HG03045 (cell line): Measurements from ENCODE around the gene CD247.

ENCODE experiments used
- ATAC-seq: cut with Tn5 transposase; IDR thresholded peaks from one replicate; pipeline ENCODE4 v1.9.1; 2021; ENCODE audit warnings: mild to moderate bottlenecking, moderate library complexity; ENCODE audit not compliant: unreplicated experiment

CD247 gene

DNA sequence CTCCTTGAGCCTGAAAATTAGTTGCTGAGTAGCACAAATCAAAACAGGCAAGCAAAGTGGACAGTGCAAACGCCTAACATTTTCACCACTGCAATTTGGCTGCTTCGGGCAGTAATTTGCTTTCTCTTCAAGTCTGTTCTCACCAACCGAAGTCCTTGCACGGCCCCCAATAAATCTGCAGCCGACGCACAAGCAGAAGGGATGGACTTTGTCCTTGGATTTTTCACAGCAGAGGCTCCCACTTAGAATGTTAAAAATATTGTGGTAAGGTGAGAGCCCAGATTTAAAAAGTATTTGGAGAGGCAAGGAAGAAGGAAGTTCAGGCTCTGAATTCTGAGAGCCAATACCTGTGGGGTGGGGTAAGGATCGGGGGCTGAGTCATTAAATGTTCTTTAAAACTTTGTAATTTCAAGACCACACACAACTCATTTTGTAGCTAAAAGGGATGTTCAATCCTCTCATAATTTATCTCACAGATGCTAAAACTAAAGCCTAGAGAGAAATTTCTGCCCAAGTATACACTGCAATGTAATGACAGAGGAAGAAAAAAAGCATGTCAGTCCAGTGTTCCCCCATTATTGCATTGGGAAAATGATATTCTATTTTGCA, 6.2 kb downstream of the CD247 start:
- no peak for ATAC-seq

DNA sequence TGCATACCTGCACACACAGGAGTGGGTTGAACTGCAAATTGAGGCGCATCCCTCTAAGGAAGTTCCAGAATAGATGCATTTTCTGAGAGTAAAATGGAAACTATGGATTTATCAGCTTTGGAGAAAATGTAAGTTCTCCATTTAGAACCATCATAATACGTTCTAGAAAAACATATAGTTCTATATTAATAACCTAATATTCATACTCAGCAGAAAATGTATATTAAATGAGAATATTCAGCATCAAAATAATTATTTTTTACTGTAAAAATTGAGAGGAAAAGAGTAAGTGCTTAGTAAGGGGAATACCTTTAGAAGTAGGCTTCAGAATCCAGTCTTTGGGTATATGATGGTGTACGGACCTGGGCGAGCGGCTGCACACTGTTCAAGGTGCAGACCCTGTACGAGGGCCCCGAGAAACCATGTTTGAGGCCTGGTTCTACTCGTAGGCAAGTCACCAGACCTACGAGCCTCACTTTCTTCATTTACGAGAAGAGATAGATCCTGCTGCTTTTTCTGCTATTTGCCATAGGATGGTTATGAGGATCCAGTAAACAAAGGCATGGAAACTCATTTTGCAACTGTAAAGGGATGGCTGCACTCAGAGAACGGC, 6.8 kb downstream of the CD247 start:
- ATAC-seq = no peak

DNA sequence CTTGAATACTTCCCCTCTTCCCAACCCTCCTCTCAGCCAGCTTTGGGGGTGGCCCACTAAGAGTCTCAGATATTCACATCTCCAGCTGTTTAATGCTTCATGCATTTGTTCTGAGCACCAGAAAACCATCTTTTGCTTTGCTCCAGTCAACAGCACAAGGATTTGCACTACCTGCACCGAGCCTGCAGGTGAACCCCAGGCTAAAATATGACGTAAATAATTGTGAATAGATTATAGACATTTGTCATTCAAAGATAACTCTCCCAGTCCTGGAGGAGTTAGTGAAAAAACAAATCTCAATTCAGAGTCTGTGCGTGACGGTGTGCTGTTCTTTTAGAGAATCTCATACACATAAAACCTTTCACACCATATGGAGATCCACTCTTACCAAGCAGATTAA, 7.4 kb downstream of the CD247 start:
- no peak for ATAC-seq

DNA sequence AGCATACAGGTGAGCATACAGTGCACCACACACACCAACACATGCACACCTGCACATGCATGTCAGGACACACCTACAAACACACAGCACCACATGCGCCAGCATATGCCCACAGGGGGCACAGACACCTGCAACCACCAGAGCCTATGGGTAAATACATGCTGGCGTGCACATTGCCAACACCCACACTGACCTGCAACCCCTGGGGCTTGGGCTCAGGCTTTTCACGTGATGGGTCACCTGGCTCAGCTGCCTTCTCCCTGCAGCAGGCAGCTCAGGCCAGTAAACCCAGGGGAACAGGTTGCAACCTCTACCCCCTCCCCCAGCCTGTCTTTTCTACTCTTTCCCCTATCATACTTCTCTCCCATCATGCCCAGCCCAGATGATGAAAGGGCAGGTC, 8.1 kb downstream of the CD247 start:
- ATAC-seq = no peak

DNA sequence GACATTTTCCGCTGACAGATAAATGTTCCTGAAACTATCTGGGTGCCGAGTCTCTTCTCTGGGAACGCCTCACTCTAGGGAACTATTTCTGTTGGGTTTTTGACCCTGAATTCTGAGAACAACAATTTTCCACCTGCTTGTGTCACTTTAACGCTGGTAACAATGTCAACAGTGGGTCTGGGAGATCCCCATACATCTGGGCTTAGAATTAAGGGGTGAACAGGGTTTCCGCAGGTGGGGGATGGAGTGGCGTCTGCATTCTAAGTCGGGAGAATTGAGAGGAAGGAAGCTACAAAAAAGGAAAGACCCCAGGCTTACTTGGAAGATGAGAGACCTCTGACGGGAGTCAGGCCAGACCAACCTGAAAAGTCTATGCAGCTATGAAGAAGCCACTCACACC, 8.7 kb downstream of the CD247 start:
- no peak for ATAC-seq

DNA sequence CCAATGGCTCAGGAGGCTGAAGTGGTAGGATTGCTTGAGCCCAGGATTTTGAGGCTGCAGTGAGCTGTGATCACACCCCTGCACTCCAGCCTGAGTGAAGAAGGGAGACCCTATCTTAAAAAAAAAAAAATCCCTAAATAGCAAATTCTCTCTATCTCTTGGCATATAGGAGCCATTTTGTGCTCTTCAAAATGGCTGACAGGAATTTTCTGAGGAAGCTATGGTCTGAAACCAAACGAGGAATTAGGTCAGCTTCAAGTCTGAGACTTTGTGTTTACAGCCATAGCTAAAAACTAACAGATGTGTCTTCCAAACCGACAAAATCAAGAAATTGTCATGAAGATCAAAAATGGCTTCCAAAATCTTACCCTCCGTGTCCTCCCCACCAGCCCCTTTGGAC, 10.6 kb downstream of the CD247 start:
- ATAC-seq = no peak

DNA sequence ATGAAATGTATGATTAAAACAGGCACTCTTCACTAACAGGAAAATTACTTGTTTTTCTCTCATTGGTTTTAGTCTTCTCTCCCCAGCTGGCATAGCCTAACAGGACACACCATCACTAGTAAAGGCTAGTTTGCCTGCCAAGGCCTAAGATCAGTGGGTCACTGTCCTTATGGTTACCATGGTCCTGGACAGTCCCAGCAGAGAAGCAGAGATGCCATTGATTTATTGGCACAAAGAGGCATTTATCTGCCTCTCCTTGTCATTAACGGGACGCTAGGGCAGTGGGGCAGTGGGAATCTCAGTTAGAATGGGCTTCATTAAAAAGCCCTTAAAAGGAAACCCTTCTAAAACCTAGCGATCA, 13.9 kb downstream of the CD247 start:
- ATAC-seq = no peak

DNA sequence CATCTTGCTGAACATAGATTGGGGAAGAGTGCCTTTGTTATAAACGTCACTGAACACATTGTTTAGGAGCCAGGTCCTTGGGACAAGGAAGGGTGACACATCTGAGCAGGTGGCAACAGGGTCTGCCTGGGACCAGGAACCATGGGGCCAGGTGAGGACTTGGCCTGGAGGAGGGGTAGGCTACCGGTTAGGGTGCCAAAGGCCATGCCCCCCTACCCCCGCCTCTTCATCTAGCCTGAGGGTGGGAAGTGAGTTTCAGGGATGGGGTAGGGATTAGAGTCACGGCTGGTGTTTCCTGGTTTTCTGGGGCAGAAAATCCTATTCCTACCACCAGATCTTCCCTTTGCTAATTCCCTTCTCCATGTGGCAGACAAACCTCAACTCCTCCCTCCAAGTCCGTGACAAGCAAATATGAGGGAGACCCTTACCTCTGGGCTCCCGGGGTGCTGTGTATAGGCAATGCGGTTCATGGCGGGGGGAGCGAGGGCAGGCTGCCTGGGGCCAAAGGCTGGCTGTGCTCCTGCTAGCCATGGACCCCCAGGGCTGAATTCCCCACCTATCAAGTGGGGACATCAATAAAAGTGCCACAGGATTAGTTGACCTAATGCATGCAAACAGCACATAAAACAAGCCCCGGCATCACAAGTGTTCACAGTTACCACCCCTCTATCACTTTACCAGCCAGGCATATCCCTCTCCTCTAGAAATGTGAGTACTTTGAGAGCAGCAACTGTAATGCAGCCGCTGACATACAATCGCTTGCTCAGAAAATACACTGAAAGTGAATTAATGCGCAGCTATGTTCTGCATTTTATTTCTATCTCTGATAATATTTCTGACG, 14.5 kb downstream of the CD247 start:
- ATAC-seq = no peak

DNA sequence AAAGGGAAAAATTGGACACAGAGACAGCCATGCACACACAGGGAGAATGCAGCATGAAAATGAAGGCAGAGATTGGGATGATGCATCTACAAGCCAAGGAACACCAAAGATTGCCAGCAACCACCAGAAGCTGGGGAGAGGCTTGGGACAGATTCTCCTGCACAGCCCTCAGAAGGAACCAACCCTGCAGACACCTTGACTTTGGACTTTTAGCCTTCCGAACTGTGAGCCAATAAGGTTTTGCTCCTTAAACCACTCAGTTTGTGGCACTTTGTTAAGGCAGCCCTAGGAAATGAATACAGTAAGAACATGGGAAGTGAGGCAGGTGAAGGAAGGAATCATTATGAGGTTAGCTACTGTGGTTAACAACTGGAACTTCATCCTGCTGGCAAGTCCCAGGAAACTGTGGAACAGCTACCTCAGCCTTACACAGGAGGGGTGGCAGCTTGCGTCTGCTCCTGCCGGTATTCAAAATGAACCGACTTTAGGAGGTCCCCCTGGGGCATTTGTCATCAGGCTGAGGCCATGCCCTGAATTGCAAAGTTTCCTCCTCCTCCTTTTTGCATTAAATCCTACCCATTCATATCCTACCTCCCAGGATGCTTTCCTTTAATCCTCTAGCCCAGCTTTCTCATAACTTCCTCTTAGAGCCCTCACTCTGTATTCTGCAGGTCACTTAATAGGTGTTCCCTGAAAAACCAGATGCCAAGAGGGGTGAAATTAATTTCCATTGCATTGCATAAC, 15.4 kb downstream of the CD247 start:
- no peak for ATAC-seq

DNA sequence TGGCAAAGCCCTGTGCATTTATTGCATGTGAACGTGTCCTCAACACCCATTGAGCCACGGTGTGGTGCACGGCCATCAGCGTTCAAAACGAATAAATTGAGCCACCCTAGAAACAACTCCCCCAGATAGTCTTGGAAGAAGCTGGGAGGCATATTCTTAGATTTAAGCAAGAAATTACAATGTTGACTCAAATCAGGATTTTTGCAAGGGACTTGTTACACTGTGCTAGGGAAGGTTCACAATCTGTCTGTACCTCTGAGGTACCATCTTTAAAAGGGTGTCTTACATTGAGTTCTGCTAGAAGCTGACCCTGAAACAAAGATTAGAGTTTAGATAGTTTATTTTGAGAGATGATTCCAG, 16.2 kb downstream of the CD247 start:
- no peak for ATAC-seq

DNA sequence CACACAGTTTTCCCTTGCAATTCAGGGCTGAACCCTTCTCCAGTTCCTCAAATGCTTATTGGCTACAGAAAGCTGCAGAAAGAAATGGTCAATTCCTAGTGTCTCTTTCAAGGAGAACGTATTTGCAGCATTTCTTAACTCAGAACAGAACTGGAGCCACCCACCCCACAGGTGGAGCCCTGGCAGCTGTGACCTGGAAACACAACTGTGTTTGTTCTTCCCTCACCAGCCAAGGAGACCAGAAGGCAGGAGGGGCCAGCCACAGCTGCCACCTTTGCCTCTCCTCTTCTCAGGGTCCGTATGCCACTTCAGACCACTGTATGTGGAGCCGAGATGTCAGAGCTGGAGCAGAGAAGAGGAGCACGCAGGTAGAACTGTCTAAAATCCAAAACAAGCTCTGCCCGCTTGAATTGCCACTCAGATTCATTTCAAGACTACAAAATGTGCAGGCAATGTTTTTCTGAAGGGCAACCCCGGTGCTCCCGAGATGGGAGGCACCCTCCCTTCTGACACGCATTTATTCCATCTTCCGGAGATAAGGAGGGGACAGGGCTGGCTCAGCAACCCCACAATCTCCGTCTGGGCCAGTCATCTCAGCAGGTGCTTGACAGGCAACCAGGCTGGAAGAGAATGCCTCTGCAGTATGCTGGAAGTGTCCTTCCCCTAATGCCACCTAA, 16.7 kb downstream of the CD247 start:
- no peak for ATAC-seq

DNA sequence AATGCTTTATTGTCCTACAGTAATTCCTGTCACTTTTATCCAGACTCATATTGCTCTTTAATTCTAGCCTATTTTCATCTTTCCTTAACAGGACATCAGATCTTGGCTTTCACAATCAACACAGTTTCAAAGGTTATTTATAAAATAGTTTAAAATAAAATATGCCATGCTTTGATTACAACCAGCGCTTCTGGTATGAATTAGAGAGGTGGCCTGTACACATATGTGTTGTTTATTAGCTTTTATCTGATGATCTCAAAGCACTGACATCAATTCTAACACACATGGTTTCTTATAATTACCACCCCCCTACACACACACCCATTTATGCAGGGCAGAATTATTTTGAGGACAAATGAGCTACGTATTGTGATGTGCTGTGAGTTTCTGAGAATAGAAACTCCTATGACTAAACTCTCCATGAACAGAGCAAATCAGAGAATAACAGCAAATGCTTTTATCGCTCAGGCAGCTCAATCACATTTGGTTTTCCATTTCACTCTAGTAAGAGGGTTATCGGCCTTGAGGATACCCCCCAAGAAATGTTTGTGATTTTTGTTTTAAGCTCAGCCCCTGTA, 18.0 kb downstream of the CD247 start:
- ATAC-seq = no peak

DNA sequence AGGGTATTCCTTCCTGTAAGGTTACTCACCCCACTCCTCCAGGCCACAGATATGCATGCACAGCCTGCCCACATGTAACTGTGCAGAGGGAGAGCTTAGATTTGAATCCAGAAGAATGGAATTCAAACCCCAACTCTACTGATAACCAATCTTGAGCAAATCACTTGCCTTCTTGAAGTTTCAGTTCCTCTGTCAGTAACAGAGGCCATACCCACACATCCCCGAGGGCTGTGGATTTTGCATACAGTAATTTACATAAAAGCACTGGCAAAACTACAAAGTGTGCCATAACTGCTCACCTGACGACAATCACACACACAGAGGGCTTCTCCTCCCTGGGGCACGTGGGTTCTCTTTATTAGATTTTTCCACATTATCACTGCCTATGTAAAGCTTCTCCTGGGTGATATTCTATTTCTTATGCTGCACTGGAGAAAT, 18.6 kb downstream of the CD247 start:
- ATAC-seq = peak; percentile 94

DNA sequence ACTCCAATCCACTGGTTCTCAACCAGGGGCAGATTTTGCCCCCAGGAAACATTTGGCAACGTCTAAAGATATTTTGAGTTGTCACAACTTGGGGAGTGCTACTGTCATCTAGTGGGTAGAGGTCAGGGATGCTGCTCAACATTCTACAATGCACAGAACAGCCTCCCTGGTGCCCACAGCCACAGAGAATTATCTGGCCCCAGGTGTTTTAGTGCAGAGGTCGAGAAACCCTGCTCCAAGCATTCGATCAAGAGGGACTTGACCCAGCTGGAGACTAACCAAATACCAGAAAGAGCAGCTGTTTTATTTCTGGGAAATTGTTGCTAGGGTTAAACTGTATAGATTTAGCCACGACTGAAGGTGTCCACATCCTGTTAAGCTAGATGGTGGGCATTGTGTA, 19.2 kb downstream of the CD247 start:
- ATAC-seq = peak; percentile 5

DNA sequence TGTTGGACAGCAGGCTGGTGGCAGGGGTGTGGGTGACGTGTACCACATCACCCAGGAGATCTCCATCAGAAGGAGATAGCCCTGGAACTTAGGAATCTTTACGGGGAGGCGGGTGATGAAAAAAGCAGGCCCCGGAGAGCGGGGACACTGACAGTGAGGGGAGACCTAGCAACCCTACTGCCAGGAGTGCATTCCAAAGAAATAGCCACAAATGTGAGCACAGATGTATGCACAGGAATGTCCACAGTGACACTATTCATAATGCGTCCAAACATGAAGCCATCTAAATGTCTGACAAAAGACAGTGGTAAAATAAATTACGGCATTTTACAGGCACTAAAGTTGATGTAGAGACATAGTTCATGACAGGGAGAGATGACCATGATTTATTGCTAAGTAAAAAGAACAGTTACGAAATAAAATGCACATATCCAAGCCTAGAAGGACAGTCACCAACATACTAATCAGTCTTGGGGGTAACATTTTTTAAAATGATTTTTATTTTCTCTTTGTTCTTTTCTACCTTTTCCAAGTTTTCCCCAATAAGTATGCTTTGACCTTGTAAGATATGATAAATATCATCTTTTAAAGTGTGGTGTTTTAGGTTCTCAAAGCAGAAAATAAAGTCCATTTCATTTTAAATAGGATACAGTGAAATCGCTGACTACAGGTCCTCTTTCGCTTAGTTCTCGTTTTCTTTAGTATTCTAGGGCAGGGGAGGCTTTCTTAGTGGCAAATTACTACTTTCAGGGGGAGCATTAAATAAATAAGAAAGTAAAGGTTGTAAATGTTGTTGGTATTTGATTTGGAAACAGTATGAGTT, 21.3 kb downstream of the CD247 start:
- no peak for ATAC-seq

DNA sequence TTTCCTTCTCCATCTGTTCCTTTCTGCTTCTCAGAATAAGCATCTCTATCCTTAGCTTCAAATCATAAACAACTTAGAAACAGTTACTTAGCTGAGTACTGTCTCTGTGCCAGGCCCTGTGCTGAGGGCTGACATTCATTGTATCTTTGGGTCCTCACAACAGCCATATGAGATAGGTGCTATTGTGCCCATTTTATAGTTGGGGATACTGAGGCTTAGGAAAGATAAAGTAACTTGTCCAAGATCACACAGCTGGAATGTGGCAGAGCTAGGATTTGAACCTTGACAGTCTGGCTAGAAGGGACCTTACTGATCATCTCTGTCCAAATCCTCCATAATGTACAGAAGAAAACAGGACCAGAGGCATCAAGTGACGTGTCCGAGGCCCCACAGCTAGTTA, 25.0 kb downstream of the CD247 start:
- ATAC-seq = no peak

DNA sequence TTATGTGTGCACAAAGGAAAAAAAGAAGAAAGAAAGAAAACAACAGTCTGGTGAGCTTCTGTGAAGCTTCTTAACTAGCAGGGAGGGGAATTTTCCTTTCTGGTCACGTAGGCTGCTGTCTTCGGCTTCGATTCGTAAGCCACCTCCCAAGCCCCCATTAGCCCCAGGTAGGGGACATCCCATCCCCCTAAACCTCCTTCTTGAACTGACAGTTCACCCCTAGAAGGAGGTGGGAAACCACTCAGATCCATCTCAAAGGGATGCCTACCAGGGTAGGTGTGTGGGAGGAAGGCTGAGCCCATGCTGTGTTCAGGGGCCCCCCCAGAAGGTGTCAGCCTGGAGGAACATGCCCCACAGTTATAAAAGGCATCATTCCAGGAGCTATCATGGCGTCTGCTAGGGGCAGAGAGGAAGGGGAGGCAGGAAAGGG, 25.8 kb downstream of the CD247 start:
- no peak for ATAC-seq

DNA sequence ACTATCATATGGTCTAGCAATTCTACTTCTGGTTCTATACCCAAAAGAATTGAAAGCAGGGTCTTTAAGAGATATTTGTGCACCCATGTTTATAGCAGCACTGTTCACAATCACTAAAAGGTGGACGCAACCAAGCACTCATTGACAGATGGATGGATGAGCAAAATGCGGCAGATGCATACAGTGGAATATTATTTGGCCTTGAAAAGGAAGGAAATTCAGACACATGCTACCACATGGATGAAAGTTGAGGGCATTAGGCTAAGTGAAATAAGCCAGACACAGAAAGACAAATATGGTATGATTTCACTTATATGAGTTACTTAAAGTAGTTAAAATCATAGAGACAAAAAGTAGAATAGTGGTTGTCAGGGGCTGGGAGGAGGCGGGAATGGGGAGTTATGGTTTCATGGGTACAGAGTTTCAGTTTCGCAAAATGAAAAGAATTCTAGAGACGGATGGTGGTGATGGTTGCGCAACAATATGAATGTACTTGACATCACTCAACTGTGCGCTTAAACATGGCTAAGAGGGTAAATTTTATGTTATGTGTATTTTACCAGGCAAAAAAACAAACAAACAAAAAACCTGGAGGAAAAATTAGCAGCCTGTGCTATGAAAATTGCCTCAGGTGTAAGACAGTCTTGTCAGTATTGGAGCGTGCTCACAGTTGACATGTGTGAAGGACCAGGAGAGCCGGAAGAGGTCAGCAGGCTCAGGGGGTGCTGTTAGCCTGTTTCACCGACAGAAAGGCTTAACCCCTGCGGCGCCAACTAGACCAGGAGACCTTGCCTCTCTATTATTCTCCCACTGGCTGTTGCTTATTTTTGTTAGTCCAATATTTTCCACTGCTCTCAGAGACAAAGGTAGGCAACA, 26.5 kb downstream of the CD247 start:
- no peak for ATAC-seq

DNA sequence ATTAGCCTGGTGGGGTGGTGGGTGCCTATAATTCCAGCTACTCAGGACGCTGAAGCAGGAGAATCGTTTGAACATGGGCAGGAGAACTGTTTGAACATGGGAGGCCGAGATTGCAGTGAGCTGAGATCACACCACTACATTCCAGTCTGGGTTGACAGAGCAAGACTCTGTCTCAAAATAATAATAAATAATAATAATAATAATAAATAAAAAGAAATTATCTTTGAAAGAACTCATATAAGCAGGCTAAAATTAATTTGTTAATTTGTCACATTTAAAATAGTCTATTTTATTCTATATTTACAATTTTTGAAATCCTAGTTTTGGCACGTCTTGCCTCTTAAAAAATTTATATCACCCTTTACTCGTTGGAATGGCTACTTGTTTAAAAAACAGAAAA, 27.6 kb downstream of the CD247 start:
- ATAC-seq = no peak
